BE2C (cell line): ENCODE data around the gene RPP38.

Experiments
- DNase-seq: peaks from one replicate; pipeline ENCODE4 v3.0.0-alpha.2; 2020
- H3K27me3 ChIP-seq: fragments of 250-450 bp; sonication (Bioruptor Pico); 2 replicates; pipeline ENCODE4 v1.5.1; 2020; ENCODE audit warnings: mild to moderate bottlenecking
- H3K36me3 ChIP-seq: fragments of 250-450 bp; sonication (Bioruptor Pico); 2 replicates; pipeline ENCODE4 v1.5.1; 2020; ENCODE audit warnings: mild to moderate bottlenecking
- H3K4me1 ChIP-seq: fragments of 250-450 bp; sonication (Bioruptor Pico); 2 replicates; pipeline ENCODE4 v1.5.1; 2020
- H3K4me3 ChIP-seq: 2 replicates; pipeline ENCODE4 v1.5.1; 2011; ENCODE audit warnings: low read depth, low read length
- H3K9me3 ChIP-seq: fragments of 250-450 bp; sonication (Bioruptor Pico); 2 replicates; pipeline ENCODE4 v1.5.1; 2020
- CTCF ChIP-seq: IDR thresholded peaks from 2 replicates; pipeline ENCODE4 v1.5.1; 2012; ENCODE audit warnings: mild to moderate bottlenecking, low read depth, low read length

Gene RPP38

DNA sequence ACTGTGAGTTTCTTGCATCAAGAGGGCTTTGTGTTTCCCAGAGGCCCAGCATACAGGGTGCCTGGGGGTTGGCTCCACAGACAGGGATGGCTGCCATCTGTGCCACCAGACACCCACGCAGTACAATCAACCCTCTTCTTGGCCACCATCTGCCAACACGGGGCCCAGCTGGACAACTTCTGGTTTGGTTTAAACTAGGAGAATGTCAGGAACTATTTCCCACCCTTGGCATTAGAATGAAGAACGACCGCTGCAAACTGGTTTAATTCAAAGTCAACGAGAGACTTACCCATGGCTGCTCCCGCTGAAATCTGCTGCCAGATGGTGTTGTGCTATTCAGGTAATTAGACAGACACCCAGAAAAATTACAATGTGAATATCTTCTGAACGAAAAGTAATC, 43.5 kb downstream of the RPP38 start:
- Histone ChIP-seq H3K27me3 (no peaks in the 10 kb centered on the region), H3K9me3 (no peaks in the 10 kb centered on the region), H3K4me3 (no peak overlapping the region), H3K4me1 (no peaks in the 10 kb centered on the region), H3K36me3 (no peaks in the 10 kb centered on the region)
- DNase-seq: no peak
- TF ChIP-seq CTCF: no peak

GRCh38 chr10:15141136-15142054, 44.2 kb downstream of the RPP38 start:
- Histone ChIP-seq H3K4me3 (no peak overlapping the region), H3K4me1 (no peaks in the 10 kb centered on the region), H3K36me3 (no peaks in the 10 kb centered on the region), H3K9me3 (no peaks in the 10 kb centered on the region), H3K27me3 (no peaks in the 10 kb centered on the region)
- no peak for DNase-seq
- no peak for TF ChIP-seq CTCF

DNA sequence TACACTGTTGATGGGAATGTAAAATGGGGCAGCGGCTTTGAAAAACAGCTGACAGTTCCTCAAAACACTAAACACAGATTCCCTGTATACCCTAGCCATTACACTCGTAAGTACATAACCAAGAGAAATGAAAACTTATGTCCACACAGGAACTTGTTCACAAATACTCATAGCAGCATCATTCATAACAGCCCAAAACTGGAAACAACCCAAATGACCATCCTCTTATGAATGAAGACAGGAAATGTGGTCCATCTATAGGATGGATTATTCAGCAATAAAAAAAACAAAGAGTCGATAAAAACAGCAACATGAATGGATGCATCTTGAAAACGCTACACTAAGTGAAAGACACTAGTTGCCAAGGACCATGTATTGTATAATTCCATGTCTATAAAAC, 47.6 kb downstream of the RPP38 start:
- DNase-seq: no peak
- Histone ChIP-seq H3K9me3 (no peaks in the 10 kb centered on the region), H3K4me3 (no peak overlapping the region), H3K4me1 (no peaks in the 10 kb centered on the region), H3K36me3 (no peaks in the 10 kb centered on the region), H3K27me3 (no peaks in the 10 kb centered on the region)
- TF ChIP-seq CTCF: no peak

- H3K9me3 ChIP-seq: no peaks in the 10 kb centered on the region
- TF ChIP-seq CTCF: no peak
- no peaks in the 10 kb centered on the region for H3K27me3 ChIP-seq
- DNase-seq: no peak
- H3K36me3 ChIP-seq: no peaks in the 10 kb centered on the region
- H3K4me1 ChIP-seq: no peaks in the 10 kb centered on the region
- no peak overlapping the region for H3K4me3 ChIP-seq
These were observed 49.2 kb downstream of the RPP38 start for GRCh38 chr10:15146366-15146765.

DNA sequence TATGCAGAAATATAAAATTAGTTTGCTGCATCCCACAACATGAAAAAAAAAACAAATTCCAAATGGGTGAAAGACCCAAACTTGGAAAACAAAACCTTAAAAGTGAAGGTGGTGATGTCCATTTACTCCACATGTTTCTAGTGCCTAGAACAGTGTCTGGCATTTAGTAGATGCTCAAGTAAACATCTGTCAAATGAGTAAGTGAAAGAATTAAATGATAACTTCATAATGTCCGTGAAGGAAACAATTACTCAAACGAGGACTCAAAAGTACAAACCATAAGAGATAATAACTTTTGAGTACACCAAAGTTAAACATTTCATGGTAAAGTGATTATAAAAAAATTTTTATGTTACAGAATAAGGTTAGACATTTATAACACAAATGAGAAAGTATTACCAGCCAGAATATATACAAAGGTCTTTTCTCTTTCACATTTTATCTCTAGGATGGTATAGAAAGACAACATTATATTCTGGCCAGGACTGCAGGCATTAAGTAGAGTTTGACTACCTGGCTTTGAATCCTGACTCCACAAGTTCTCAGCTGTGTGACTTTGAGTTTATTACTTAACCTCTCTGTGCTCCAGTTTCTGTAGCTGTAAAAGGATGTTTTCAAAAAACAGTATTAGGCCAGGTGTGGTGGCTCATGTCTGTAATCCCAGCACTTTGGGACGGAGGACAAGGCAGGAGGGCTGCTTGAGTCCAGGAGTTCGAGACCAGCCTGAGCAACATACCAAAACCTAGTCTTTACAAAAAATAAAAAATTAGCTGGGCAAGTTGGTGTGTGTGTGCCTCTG, 50.6 kb downstream of the RPP38 start:
- Histone ChIP-seq H3K4me1 (no peaks in the 10 kb centered on the region), H3K27me3 (no peaks in the 10 kb centered on the region), H3K4me3 (no peak overlapping the region), H3K36me3 (no peaks in the 10 kb centered on the region), H3K9me3 (no peaks in the 10 kb centered on the region)
- no peak for TF ChIP-seq CTCF
- DNase-seq: no peak
